Eye (tissue), 1 donor: ENCODE results near the gene S100A5.

Source experiments
- DNase-seq: peaks from one replicate; pipeline ENCODE4 v3.0.0-alpha.2; 2015

The S100A5 gene

GRCh38 chr1:153503766-153504165 is 37.0 kb downstream of the S100A5 start:
- DNase-seq: no peak

GRCh38 chr1:153498746-153499145 is 42.0 kb downstream of the S100A5 start:
- DNase-seq: no peak

GRCh38 chr1:153495536-153495935 is 45.2 kb downstream of the S100A5 start:
- DNase-seq: no peak

GRCh38 chr1:153494976-153495535 is 45.7 kb downstream of the S100A5 start:
- peak; percentile 93 for DNase-seq

- DNase-seq: no peak
Measured at GRCh38 chr1:153493343-153493960, 47.3 kb downstream of the S100A5 start.

- DNase-seq: peak; percentile 61
Measured at GRCh38 chr1:153490272-153491051, 50.3 kb downstream of the S100A5 start.

GRCh38 chr1:153488731-153489130 is 52.0 kb downstream of the S100A5 start:
- DNase-seq: no peak

GRCh38 chr1:153487707-153488106 is 53.0 kb downstream of the S100A5 start:
- DNase-seq: no peak
